Panc1 (cell line): Measurements from ENCODE around the gene CD8B.

Source experiments
- POLR2AphosphoS5 ChIP-seq: IDR thresholded peaks from 2 replicates; pipeline ENCODE4 v1.6.1; 2012; ENCODE audit warnings: mild to moderate bottlenecking, low read depth, low read length, moderate library complexity
- TCF7L2 ChIP-seq: IDR thresholded peaks from 2 replicates; pipeline ENCODE4 v1.6.1; 2011; ENCODE audit warnings: mild to moderate bottlenecking, low read depth, low read length, inconsistent platforms
- TF ChIP-seq, protein P1 (sequence below): fragments of 450-650 bp; IDR thresholded peaks from 2 replicates; pipeline ENCODE4 v1.5.1; 2017; ENCODE audit warnings: mild to moderate bottlenecking

DNA sequence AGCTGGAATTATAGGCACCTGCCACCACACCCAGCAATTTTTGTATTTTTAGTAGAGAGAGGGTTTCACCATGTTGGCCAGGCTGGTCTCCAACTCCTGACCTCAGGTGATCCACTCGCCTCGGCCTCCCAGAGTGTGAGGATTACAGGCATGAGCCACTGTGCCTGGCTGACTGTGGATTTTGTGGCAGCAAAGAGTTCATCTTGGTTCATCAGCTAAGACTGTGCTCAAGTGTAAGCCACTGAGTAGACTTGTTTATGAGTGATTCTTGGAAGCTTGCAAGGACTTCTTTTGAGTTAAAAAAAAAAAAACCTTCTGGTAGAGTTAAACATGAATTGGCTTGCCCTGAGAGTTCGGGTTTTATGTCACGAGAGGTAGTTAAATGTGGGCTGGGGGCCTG lies 34.7 kb downstream of the CD8B start:
- TF ChIP-seq, protein P1, sequence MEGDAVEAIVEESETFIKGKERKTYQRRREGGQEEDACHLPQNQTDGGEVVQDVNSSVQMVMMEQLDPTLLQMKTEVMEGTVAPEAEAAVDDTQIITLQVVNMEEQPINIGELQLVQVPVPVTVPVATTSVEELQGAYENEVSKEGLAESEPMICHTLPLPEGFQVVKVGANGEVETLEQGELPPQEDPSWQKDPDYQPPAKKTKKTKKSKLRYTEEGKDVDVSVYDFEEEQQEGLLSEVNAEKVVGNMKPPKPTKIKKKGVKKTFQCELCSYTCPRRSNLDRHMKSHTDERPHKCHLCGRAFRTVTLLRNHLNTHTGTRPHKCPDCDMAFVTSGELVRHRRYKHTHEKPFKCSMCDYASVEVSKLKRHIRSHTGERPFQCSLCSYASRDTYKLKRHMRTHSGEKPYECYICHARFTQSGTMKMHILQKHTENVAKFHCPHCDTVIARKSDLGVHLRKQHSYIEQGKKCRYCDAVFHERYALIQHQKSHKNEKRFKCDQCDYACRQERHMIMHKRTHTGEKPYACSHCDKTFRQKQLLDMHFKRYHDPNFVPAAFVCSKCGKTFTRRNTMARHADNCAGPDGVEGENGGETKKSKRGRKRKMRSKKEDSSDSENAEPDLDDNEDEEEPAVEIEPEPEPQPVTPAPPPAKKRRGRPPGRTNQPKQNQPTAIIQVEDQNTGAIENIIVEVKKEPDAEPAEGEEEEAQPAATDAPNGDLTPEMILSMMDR, result no peak
- TF ChIP-seq POLR2AphosphoS5 (no peak), TCF7L2 (no peak)
